Colonic mucosa (tissue), 4 donors: ENCODE data around the gene SPECC1L. TPM values are rescaled to one million over a fixed set of nuclear protein-coding genes. Genes with fewer than 3 reads are reported as not detected.
"Not testable (repeated sequence)": the region's sequence is repeated elsewhere in the genome, so short reads cannot be mapped to it uniquely, and the experiment has no call there.

Experiments used
- DNase-seq: peaks from one replicate; pipeline ENCODE4 v3.0.0-alpha.2; 2020
- H3K27ac ChIP-seq: fragments of 200-600 bp; one replicate; pipeline ENCODE4 v1.8.0; 2021
- H3K27me3 ChIP-seq: fragments of 200-600 bp; one replicate; pipeline ENCODE4 v1.8.0; 2021
- H3K36me3 ChIP-seq: fragments of 200-600 bp; one replicate; pipeline ENCODE4 v1.8.0; 2021
- H3K4me1 ChIP-seq: fragments of 200-600 bp; one replicate; pipeline ENCODE4 v1.8.0; 2021; ENCODE audit warnings: mild to moderate bottlenecking
- H3K4me3 ChIP-seq: fragments of 200-600 bp; one replicate; pipeline ENCODE4 v1.8.0; 2021
- H3K9ac ChIP-seq, 2 donors: one replicate each; pipeline ENCODE4 v1.7.0; 2013; ENCODE audit warnings: control low read depth in 2 of 2, low read depth in 2 of 2, low read length in 2 of 2
- H3K9me3 ChIP-seq: fragments of 200-600 bp; one replicate; pipeline ENCODE4 v1.8.0; 2021
- intact Hi-C: fragments of 100-400 bp; cut with DNase I; formaldehyde crosslinking; loops from one replicate; pipeline ENCODE4 v1.14.1; 2022
- total RNA-seq, 2 donors: library from RNA; stranded (reverse); fragmentation: NEBNext Ultra II Directional in 1 of 2; extraction: Animal tissue kit (Norgen Biotek cat#: 25700) in 1 of 2; gene quantifications; one replicate each; pipeline ENCODE4 v1.2.1, GENCODE V29; 2021
- TF ChIP-seq, protein P1 (sequence below): fragments of 200-600 bp; IDR thresholded peaks from one replicate; pipeline ENCODE4 v1.8.0; 2022; ENCODE audit warnings: antibody characterized with exemption, mild to moderate bottlenecking
- donor health status: healthy.
- donor health status: DM: no; HTN: no; CAD: no.
- donor health status: DM: no; HTN: no; CAD: no.

SPECC1L gene
- total RNA-seq, 2 donors from 2014 or later: 45.3 to 55.3 TPM

DNA sequence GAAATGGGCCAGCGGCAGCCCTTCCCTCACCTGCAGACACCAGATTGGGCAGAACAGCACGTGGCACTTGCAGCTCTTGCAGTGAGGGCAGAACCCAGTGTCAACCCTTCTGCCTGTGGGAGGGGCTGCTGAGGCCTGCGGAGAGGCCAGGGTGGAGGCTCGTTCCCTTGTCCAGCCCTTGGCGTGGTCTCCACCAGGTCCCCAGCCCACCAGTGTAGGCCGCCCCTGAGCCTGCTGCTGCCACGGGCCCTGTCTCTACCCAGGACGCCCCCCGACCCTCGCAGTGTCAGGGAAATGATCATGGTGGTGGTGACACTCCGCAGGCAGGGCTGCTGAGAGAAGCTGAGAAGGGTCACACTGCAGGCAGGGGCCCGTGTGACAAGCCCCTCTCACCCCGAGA is 14.5 kb upstream of the SPECC1L start:
- H3K9me3 ChIP-seq, H3K9ac ChIP-seq, H3K36me3 ChIP-seq, H3K27me3 ChIP-seq, H3K4me1 ChIP-seq, H3K27ac ChIP-seq, DNase-seq, intact Hi-C loops, H3K4me3 ChIP-seq: not testable (repeated sequence)

DNA sequence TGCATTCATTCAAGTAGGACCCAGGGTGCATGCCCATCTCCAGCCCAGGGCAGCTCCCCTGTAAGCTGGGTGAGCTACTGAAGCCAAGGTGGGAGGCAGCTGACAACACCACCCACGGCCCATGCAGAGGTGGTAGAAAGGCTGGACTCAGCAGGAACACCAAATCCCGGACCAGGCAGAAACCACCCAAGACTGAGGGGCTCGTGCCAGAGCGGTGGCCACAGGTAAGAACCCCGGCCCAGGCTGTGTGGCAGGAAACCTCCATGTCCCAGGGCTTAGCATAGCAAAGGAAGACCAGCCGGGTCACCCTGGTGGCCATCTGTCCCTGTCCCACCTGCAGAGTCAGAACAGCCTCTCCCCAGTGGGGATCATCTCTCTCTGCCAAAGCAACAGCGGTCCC is 13.9 kb upstream of the SPECC1L start:
- H3K9ac ChIP-seq, H3K27ac ChIP-seq, H3K36me3 ChIP-seq, H3K27me3 ChIP-seq, H3K4me1 ChIP-seq, DNase-seq, H3K4me3 ChIP-seq, H3K9me3 ChIP-seq, intact Hi-C loops: not testable (repeated sequence)

DNA sequence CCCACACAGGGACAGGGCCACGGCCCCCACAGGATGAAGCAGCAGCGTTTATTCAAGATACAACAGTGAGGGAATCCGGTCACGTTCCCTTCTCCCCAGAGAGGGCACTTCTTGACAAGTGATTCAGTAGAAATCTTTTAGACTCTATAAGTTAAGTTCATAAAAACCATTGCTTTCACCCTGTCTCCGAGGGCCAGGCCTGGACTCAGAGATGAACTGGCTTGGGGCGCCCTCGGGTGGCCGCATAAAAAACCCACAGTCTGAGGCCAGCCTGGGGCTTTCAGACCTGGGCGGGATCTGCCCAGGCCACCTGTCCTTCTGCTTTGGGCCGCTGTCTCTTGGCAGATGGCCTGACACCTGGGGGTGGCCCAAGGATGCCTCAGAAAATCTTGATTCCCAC is 11.2 kb upstream of the SPECC1L start:
- H3K27me3 ChIP-seq, H3K36me3 ChIP-seq, intact Hi-C loops, H3K9me3 ChIP-seq, H3K27ac ChIP-seq, H3K4me3 ChIP-seq, H3K9ac ChIP-seq, H3K4me1 ChIP-seq: not testable (repeated sequence)
- peak; percentile 85 for DNase-seq

DNA sequence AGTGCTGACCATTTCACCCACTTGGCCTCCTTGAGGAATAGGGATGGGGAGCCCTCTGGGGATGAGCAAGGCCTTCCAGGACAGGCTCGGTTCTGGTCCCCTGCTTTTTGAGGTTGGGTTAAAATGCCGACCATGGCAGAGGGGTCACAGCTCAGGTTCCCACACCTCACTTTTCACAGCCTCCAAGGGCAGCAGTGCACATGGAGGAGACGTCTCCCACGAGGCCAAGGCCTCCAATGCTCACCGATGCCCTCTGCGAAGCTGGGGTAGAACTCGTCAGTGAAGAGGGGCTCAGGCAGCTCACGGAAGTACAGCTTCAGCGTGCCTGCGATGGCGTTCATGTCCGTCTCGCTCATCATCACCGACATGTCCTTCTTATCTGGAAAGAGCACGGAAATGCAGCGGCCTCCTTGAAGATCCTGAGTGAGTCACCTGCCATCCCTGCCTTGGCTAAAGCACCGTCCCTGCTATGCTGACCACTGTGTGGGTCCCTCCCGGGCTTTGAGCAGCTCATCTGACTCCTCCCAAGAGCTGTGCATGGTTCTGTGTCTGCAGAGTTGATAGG is 8.4 kb upstream of the SPECC1L start:
- H3K9ac ChIP-seq, intact Hi-C loops, DNase-seq, H3K27ac ChIP-seq, H3K36me3 ChIP-seq, H3K4me3 ChIP-seq, H3K27me3 ChIP-seq, H3K9me3 ChIP-seq, H3K4me1 ChIP-seq: not testable (repeated sequence)

DNA sequence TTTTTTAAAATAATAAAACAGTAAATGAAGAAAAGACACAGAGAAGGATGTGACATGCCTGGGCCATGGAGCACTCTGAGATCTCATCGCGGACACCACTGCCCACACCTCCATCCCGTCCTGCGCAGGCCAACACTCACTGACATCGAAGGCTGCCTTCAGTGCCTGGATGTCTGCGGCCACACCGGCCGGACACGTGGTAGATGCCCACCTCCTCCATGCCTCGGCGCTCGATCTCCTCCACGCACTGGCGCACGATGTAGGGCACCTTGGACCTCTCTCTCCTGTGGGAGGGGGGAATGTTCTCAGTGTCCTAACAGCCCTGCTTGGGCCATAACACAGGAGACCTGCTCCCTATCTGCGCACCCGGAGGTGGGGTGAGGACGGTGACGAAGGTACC is 7.2 kb upstream of the SPECC1L start:
- intact Hi-C loops, H3K27ac ChIP-seq, DNase-seq, H3K27me3 ChIP-seq, H3K4me1 ChIP-seq, H3K9ac ChIP-seq, H3K36me3 ChIP-seq, H3K4me3 ChIP-seq, H3K9me3 ChIP-seq: not testable (repeated sequence)

DNA sequence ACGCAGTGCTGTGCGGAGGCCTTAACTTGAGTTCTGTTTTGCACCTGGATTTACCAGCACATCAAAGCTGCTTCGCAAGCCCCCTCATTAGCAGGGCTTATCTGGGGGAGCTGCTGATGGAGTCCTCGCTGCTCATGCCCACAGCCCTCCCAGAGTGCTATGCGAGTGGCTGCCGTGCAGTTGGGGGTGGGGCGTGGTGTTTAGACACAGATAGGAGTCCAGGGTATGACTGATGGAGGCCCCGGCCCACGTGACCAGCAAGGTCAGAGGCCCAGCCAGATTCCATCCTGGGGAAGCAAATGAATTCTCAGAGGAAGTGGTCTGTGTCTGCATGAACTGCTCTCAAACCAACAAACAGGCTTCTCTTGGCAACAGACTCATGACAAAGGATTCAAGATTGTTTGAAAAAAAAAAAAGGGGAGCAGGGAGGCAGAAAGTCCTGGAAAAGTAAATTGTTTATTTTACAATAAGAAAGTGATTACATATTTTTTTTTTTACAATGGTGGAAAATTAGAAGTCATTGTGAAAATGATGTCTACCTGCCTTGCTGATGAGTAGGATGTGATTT is 6.2 kb upstream of the SPECC1L start:
- H3K4me3 ChIP-seq, H3K4me1 ChIP-seq, H3K9ac ChIP-seq, H3K27ac ChIP-seq, H3K27me3 ChIP-seq, intact Hi-C loops, H3K9me3 ChIP-seq, DNase-seq, H3K36me3 ChIP-seq: not testable (repeated sequence)

DNA sequence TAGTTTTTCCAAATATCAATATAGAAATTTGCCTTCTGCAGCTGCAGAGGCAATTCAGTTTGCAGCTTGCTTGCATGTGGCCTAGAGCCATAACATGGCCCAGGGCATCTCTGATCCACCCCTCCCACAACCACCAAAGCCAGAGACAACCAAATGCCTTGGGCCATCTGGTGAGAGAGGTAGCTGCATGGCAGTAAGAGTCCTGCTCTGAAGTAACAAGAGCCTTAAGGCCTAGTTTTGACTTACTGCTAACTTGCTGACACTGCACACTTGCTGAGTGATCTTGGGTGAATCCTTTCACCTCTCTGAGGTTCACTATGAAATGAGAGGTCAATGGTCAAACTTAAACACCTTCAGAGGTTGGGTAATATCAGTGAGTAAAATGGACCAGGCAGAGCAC is 4.9 kb upstream of the SPECC1L start:
- DNase-seq: no peak
- no peaks in the 10 kb centered on the region for H3K36me3 ChIP-seq
- H3K4me3 ChIP-seq: no peak overlapping the region
- H3K9me3 ChIP-seq: no peaks in the 10 kb centered on the region
- H3K27me3 ChIP-seq: no peaks in the 10 kb centered on the region
- no peak overlapping the region for H3K27ac ChIP-seq
- TF ChIP-seq, protein P1, sequence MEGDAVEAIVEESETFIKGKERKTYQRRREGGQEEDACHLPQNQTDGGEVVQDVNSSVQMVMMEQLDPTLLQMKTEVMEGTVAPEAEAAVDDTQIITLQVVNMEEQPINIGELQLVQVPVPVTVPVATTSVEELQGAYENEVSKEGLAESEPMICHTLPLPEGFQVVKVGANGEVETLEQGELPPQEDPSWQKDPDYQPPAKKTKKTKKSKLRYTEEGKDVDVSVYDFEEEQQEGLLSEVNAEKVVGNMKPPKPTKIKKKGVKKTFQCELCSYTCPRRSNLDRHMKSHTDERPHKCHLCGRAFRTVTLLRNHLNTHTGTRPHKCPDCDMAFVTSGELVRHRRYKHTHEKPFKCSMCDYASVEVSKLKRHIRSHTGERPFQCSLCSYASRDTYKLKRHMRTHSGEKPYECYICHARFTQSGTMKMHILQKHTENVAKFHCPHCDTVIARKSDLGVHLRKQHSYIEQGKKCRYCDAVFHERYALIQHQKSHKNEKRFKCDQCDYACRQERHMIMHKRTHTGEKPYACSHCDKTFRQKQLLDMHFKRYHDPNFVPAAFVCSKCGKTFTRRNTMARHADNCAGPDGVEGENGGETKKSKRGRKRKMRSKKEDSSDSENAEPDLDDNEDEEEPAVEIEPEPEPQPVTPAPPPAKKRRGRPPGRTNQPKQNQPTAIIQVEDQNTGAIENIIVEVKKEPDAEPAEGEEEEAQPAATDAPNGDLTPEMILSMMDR: no peak
- intact Hi-C loops: loop anchor here (5.0 kb wide), 1 partner anchor 257 kb away; no protein-coding TSS in a partner anchor
- H3K9ac ChIP-seq: no peak overlapping the region
- no peaks in the 10 kb centered on the region for H3K4me1 ChIP-seq

DNA sequence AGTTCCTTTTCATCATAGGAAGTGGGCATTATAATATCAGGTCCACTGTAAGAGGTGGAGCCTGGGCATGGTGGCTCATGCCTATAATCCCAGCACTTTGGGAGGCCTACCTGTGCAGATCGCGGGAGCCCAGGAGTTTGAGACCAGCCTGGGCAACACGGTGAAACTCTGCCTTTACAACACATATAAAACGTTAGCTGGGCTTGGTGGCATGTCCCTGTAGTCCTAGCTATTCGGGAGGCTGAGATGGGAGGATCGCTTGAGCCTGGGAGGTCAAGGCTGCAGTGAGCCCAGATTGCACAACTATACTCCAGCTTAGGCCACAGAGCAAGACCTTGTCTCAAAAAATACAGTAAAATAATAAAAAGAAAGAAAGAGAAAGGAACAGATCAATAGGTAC is 4.1 kb upstream of the SPECC1L start:
- H3K4me1 ChIP-seq: not testable (repeated sequence)
- intact Hi-C loops: loop anchor here (5.0 kb wide), 1 partner anchor 256 kb away; no protein-coding TSS in a partner anchor

DNA sequence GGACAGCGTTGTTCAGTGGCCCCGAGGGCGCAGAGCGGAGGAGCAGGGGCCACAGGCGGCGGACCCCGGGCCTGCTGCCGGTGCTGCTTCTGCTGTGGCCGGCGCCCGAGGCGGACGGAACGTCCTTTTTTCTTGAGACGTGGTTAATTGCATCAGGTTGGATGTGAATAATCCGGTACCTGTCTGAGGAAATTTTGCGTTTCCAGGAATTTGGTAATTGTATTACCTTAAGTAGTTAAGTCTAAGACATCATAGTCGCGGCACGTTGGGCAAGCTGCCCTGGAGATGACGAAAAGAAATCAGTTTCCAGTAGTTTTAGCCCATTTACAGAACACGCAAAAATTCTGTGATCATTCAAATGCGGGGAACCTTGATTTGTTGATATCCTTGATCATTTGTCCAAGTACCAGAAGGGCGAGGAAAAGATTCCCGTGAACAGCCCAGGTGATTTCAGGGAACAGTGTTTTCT is 789 bp downstream of the SPECC1L start:
- Histone ChIP-seq H3K4me3 (peak overlapping the region; percentile 88), H3K4me1 (no peaks in the 10 kb centered on the region), H3K27ac (peak overlapping the region; percentile 97), H3K36me3 (no peaks in the 10 kb centered on the region), H3K9me3 (no peaks in the 10 kb centered on the region), H3K27me3 (no peaks in the 10 kb centered on the region), H3K9ac (peak overlapping the region; percentile 97 to 99)
- intact Hi-C loops: no loop called here
- DNase-seq: no peak
- TF ChIP-seq, protein P1: no peak

More for the DNA sequence above, 4.1 kb upstream of the SPECC1L start:
- not testable (repeated sequence) for H3K27me3 ChIP-seq, H3K36me3 ChIP-seq, H3K9me3 ChIP-seq, H3K4me3 ChIP-seq, DNase-seq, H3K27ac ChIP-seq, H3K9ac ChIP-seq

DNA sequence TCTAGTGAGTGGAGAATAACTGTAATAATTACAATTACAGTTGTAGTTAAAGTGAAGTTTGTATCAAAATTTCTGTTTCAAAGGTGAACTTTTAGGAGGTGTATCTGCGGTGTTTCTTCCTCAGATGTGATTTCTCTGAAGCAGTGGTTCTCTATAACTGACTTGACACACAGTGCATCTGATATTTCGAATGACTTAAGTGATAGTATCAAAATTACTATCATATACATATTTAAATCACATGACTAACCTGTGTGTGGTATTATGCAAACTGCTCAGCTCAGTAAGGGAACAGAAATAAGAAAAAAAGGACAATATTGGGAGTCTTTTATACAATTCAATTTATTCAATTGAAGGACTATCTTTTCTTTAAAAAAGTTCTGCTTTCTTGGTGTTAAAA is 2.4 kb downstream of the SPECC1L start:
- DNase-seq, H3K4me1 ChIP-seq, H3K9ac ChIP-seq, H3K27ac ChIP-seq, H3K27me3 ChIP-seq, H3K4me3 ChIP-seq, intact Hi-C loops, H3K36me3 ChIP-seq, H3K9me3 ChIP-seq: not testable (repeated sequence)

DNA sequence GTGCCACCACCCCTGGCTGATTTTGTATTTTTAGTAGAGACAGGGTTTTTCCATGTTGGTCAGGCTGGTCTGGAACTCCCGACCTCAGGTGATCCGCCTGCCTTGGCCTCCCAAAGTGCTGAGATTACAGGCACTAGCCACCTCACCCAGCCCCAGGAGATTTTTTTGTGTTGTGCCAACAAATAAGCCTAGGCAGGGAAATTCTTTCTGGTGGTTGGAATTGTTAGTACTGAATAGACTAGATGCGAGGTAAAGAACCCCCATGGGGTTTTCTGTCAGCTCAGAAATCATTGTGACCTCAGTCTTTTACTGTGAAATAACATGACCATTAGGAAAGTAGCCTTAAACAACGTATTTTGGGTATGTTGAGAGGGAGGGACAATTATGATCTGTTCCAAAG is 3.3 kb downstream of the SPECC1L start:
- intact Hi-C loops, H3K27me3 ChIP-seq, H3K4me1 ChIP-seq, H3K9me3 ChIP-seq, H3K36me3 ChIP-seq, DNase-seq, H3K27ac ChIP-seq, H3K4me3 ChIP-seq, H3K9ac ChIP-seq: not testable (repeated sequence)
